Prostate gland (tissue), 2 donors: ENCODE data around the gene LCTL.

Experiments used
- POLR2A ChIP-seq: fragments of 450-650 bp; IDR thresholded peaks from one replicate; pipeline ENCODE4 v1.6.1; 2016; ENCODE audit warnings: antibody characterized with exemption, mild to moderate bottlenecking
- TF ChIP-seq, protein P1 (sequence below), 4 experiments: fragments of 200-600 bp in 2 of 4; fragments of 450-650 bp in 2 of 4; sonication (generic) in 2 of 4; IDR thresholded peaks; 1 replicate in 3 of 4; 2 replicates in 1 of 4; pipeline ENCODE4 v1.5.1; 2016 to 2019; ENCODE audit warnings: antibody characterized with exemption in 4 of 4, mild to moderate bottlenecking in 2 of 4, moderate library complexity in 2 of 4

DNA sequence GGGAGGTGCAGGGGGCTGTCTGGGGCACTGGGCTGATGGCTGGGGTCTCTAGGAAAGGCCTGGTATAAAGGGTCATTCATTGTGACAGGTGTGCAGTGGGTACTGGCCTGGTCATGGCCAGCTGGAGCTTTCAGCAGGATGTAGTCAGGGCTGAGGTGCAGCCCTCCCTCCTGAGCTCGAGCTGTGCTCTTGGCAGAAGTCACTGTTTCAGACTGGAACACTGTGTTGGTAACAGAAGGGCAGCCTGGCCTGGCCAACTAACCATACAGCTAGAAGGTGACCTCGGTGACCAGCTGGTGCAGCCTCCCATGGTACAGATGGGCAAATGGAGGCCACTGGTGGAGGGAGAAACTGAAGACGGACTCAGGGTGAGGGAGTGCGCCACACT is 34.4 kb upstream of the LCTL start:
- TF ChIP-seq, protein P1, sequence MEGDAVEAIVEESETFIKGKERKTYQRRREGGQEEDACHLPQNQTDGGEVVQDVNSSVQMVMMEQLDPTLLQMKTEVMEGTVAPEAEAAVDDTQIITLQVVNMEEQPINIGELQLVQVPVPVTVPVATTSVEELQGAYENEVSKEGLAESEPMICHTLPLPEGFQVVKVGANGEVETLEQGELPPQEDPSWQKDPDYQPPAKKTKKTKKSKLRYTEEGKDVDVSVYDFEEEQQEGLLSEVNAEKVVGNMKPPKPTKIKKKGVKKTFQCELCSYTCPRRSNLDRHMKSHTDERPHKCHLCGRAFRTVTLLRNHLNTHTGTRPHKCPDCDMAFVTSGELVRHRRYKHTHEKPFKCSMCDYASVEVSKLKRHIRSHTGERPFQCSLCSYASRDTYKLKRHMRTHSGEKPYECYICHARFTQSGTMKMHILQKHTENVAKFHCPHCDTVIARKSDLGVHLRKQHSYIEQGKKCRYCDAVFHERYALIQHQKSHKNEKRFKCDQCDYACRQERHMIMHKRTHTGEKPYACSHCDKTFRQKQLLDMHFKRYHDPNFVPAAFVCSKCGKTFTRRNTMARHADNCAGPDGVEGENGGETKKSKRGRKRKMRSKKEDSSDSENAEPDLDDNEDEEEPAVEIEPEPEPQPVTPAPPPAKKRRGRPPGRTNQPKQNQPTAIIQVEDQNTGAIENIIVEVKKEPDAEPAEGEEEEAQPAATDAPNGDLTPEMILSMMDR (IDR thresholded peaks at IDR 0.05), result no peak
- TF ChIP-seq POLR2A, result no peak
